ENCODE results near the gene PRG3. TPM values are rescaled to one million over a fixed set of nuclear protein-coding genes. Genes with fewer than 3 reads are reported as not detected.

Gene PRG3
- total and polyA plus RNA-seq, 2 of the 13 experiments (the other 11 are each of a cell fraction or from before 2014, with no cell fraction given) = not detected

GRCh38 chr11:57340039-57340615 is 40.8 kb downstream of the PRG3 start (continued):
- no peak for TF ChIP-seq TIGD3 (CRISPR knock-in tag; IDR thresholded peaks at IDR 0.05; ENCODE audit: borderline replicate concordance)
- no peak for TF ChIP-seq TRAFD1 (CRISPR knock-in tag; IDR thresholded peaks at IDR 0.05; ENCODE audit: borderline replicate concordance)
- TF ChIP-seq ZNF556 (CRISPR knock-in tag; IDR thresholded peaks at IDR 0.05; ENCODE audit: borderline replicate concordance) = no peak
- TF ChIP-seq TCF7L2 (IDR thresholded peaks at IDR 0.05; ENCODE audit: low read depth, low read length) = no peak
- no peak for TF ChIP-seq ELK4 (CRISPR knock-in tag; IDR thresholded peaks at IDR 0.05; ENCODE audit: borderline replicate concordance)
- no peak for TF ChIP-seq CERS6 (CRISPR knock-in tag; IDR thresholded peaks at IDR 0.05)
- no peak for TF ChIP-seq JUNB (CRISPR knock-in tag; IDR thresholded peaks at IDR 0.05; ENCODE audit: borderline replicate concordance)
- no peak for TF ChIP-seq ZNF576 (CRISPR knock-in tag; IDR thresholded peaks at IDR 0.05)
- TF ChIP-seq THAP8 (CRISPR knock-in tag; IDR thresholded peaks at IDR 0.05; ENCODE audit: borderline replicate concordance) = no peak
- TF ChIP-seq MED1 (CRISPR knock-in tag; IDR thresholded peaks at IDR 0.05) = no peak
- TF ChIP-seq ZNF577 (CRISPR knock-in tag; IDR thresholded peaks at IDR 0.05; ENCODE audit: borderline replicate concordance, low read depth) = no peak
- TF ChIP-seq RAD21 (CRISPR knock-in tag; IDR thresholded peaks at IDR 0.05) = peak; percentile 31; the same call in 1 of the 2 replicates
- TF ChIP-seq KLF16 (CRISPR knock-in tag; IDR thresholded peaks at IDR 0.05) = no peak
- no peak for TF ChIP-seq KLF12 (CRISPR knock-in tag; IDR thresholded peaks at IDR 0.05; ENCODE audit: borderline replicate concordance)
- peak; percentile 13; the same call in 1 of the 2 replicates for TF ChIP-seq PITX1 (CRISPR knock-in tag; IDR thresholded peaks at IDR 0.05)
- peak; percentile 56 for TF ChIP-seq STAG1 (CRISPR knock-in tag; IDR thresholded peaks at IDR 0.05)
- TF ChIP-seq AKAP8 (CRISPR knock-in tag; IDR thresholded peaks at IDR 0.05) = no peak
- TF ChIP-seq ZBTB7A (CRISPR knock-in tag; IDR thresholded peaks at IDR 0.05) = 0 out of 2 replicates have a peak, but pooled peaks have one; percentile 39
- TF ChIP-seq CBFB (CRISPR knock-in tag; IDR thresholded peaks at IDR 0.05) = no peak
- TF ChIP-seq SPEN (CRISPR knock-in tag; IDR thresholded peaks at IDR 0.05; ENCODE audit: low read depth) = no peak
- TF ChIP-seq GTF2F1 (IDR thresholded peaks at IDR 0.05; ENCODE audit: low read length) = no peak
- TF ChIP-seq TCF7 (IDR thresholded peaks at IDR 0.05; ENCODE audit: low read depth) = no peak
- TF ChIP-seq ZNF740 (CRISPR knock-in tag; IDR thresholded peaks at IDR 0.05) = no peak
- TF ChIP-seq MXI1 (IDR thresholded peaks at IDR 0.05; ENCODE audit: borderline replicate concordance, low read depth, low read length) = 0 out of 3 replicates have a peak, but pooled peaks have one; percentile 13

All from HepG2 (cell line).